Measurements from ENCODE around the gene AP3D1.

Gene AP3D1

DNA sequence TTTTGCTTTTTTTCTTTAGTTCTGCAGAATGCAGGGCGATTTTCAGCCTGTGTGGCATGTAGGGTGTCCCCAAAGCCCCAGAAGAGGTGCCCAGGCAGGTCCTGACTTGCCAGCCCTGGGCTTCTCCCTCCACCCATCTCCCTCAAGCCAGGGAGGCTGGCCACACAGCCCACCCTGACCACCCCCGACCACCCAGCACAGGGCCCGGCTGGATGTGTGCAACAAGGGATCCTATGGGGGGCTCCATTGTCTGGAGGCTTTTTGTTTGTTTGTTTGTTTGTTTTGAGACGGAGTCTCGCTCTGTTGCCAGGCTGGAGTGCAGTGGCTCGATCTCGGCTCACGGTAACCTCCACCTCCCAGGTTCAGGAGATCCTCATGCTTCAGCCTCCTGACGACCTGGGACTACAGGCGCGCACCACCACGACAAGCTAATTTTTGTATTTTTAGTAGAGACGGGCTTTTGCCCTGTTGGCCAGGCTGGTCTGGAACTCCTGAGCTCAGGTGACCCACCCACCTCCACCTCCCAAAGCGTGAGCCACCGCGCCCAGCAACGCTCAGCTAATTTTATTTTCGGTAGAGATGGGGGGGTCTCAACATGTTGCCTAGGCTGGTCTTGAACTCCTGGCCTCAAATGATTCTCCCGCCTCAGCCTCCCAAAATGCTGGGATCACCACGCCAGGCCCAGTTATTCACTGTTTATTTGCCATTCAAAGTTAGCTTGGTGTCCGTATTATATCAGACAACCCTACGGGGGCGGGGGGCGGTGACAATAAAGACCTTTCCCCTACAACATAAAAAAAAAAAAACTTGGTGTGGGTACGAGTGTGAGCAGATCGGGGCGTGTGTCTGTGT is 92.6 kb downstream of the AP3D1 start:
- DNase-seq: no peak

DNA sequence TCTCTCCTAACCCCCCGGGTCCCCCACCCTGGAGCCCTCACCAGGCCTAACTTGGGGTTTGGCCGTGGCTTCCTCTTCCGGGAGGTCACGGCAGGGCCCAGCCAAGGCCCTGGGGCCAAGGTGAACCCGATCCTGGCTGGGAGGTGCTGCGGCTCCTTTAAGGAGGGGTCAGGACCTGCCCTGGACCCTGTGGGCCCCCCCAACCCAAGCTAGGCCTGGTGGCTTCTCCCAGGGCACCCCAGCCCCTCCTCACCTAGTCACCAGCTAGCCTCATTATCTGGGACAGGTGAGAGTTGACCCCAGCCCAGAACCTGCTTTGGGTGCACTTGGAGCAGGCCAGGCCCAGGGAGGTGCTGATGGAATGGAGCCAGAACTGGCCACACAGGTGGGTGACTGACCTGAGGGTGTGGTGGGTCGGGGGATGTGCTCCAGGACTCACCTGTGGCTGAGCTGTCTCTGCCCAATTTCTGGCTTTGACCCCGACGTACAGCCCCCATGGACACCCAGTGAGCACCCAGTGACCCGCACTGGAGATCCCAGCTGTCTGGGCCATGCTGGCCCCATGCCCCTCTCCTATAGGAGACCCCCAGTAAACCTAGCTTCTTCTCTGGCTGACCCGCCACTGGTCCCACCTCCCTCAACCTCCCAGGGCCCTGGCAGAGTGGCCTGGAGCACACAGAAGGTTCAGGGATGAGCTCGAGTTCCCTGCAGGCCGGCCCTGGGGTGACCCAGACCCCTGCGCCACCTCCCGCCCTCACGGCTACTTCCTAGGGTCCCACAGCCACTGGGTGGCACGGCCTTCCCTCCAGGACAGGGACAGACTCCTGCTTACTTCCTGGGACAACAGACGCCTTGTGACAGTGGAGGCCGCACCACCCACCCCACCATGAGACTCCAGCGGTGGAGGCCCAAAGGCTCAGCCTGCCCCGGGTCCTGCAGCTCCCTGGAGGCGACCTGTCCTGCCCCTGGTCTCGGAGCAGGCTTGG is 93.6 kb downstream of the AP3D1 start:
- no peak for DNase-seq

DNA sequence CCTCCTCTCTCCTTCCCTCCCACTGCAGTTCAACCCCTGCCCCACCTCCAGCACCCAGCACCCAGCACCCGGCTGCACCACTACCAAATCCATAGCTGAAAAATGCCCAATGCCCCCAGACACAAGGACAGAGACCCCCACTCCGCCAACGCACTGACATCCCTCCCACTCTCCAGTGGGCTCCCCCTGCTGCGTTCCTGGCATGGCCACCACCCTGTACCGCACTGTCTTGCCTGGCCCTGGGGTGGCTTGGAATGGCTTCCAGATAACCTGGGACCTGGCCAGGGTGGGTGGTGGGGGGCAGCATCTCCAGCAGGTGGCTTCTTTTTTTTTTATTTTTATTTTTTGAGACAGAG is 94.6 kb downstream of the AP3D1 start:
- no peak for DNase-seq

DNA sequence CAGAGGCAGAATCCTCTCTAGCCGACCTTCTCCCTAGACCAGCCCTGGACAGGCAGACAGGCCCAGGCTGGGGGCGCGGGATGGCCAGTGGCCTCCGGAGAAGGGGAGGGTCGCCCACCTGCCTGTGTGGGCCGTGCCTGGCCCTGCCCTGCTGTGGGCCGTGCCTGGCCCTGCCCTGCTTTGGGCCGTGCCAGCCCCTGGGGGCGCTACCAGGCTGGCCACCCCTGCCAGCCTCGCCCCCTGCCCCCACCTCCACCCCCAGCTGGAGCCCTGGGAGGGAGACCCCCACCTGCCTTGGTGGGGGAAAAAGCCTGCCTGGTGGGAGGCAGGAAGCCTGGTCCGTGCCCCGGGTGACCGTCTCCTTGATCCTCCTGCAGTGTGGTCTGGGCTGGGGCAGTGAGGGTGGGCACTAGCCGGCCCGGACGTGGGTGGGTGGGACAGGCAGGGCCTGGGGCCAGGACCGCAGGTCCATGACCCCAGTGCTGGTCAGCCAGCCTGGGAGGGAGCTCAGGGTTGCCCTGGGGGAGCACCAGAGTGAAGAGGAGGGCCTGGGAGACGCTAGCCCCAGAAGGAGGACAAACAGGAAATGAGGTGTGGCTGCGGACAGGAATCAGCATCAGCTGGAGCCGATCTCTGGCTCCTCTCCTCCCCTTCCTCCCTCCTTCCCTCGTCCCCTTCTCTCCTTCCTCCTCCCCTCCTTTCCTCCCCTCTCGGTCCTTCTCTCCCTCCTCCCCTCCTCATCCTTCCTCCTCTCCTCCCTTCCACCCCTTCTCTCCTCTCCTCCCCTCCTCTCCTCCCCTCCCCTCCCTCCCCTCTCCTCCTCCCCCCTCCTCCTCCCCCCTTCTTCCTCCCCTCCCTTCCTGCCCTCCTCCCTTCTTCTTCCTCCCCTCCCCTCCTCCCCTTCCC is 95.2 kb downstream of the AP3D1 start:
- DNase-seq: peak; percentile 17

DNA sequence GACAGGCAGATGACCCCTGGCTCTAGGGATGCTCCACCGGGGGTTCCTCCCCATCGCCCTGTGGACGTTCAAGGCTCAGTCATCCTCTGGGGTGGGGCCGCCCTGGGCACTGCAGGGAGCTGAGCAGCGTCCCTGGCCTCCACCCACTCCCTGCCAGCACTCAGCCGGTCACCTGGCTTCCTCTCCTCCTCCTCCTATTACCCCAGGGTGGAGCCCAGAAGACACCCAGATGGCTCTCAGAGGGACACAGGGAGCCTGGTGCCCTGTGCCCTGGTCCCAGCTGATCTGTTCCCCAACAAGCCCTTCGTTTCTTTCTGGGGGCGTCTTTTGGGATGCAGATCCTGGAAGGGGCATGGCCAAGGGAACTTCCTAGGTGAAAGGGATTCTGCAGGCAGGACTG is 96.6 kb downstream of the AP3D1 start:
- no peak for DNase-seq

DNA sequence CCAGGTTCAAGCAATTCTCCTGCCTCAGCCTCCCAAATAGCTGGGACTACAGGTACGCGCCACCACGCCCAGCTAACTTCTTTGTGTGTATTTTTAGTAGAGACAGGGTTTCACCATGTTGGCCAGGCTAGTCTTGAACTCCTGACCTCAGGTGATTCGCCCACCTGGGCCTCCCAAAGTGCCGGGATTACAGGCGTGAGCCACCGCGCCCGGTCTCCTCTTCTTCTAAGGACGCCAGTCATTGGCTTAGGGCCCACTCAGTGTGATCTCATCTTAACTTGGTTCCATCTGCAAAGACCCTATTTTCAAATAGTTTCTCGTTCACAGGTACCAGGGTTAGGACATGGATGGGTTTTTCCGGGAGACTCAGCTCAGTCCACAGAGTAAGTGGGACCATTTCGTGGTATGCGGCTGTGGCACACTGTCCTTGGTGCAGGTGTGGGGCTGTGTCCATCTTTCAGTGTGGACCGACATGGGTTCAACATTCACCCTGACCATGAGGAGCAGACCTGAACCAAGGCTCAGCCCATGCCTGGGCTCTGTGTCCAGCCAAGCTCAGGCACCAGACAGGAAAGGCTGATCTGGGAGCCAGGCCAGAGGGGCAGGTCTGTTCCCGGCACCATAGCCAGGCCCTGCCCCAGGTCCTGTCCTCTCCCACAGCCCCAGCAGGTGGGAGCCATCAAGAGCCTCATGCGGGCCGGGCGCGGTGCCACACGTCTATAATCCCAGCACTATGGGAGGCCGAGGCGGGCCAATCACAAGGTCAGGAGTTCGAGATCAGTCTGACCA is 97.6 kb downstream of the AP3D1 start:
- DNase-seq: no peak

DNA sequence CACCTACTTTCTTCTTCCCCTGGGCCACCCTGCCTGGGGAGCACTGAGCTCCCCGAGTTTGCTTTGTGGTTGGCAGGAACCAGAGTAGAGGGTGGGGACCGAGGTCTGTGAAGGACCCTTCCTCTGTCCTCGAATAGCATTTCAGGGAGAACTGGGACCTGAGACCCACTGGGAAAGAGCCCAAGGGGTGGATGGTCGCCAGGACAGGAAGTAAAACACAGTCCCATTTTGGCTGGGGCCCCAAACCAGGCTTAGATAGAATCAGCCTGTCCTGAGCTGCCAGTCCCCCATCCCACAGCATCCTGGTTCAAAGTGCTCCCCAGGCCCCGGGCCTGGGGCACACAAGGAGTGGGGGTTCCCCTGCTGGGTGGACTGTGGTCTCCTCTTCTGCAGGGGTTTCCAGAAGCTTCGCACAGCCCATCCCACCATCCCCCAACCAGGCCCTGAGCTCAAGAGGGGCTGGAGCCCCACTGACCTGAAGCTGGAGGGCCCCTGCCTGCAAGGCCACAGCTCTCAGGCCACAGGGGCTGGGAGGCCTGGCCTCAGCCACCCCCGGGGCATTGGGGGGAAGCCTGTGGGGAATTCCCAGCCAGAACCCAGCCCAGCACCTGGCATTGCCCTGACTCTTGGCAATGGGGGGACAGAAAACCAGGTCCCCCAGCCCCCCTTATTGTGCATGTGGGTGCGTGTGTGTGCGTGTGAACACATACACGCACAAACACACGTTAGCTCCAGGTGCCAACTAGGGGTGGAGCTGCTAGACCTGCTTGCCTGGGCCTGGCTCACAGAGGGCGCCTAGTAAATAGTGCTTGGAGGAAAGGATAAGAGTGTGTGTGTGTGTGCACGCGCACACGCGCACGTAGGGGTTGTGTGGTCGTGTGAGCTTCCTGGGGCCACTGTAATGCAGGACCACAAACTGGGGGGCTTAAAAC is 99.3 kb downstream of the AP3D1 start:
- no peak for DNase-seq

DNA sequence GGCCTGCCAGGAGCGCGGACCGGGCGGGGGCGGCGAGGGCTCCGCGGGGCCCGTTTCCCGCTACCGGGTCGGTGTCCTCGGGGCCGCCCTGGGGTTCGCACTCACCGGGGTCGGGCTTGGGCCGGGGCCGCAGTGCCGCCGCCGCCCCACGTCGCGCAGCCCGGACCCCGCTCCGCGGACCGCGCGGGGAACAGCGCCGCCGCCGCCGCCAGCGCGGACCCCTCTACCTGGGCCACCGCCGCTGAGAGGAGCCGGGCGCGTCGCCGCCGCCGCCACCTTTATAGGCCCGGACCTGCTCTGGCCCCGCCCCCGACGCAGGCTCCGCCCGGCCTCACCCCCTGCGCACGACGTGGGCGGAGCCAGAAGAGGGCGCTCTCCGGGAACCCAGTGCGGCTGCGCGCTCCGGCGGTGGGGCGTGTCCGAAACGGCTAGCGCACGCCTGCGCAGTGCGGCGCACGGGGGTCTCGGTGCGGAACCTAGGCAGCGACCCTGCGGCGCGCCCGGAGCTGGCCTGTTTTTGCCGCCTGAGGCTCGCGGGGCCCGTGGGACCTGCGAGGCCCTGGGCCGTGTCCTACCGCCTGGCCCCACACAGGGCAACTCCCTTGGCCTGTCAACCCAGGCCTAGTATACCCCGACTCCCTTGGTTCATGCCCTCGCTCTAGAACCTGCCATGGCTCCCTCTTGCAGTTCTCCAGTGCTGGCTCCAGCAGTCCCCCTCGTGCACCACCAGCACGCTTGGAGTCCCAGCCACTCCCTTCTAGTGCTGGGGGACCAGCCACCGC is 100.2 kb downstream of the AP3D1 start, which contains the start of gene MKNK2:
MKNK2 (minus strand) TSS at position 254 of the 782 bp plus-strand sequence. CDS start 393 bp downstream, outside the sequence.
- peak; percentile 84 for DNase-seq
